H1 (cell line): ENCODE data around the gene SNX24. TPM values are rescaled to one million over a fixed set of nuclear protein-coding genes. Genes with fewer than 3 reads are reported as not detected.

Experiments used
- CTCF ChIA-PET: fragments of 300-600 bp; sonication (Branson Sonifier 250); formaldehyde crosslinking; loops from one replicate; lab custom pipeline; 2021; ENCODE audit not compliant: partially characterized antibody; lab: Charles Lee
- POLR2A ChIA-PET: fragments of 300-600 bp; sonication (Branson Sonifier 250); formaldehyde crosslinking; loops from one replicate; lab custom pipeline; 2021; ENCODE audit warnings: inconsistent platforms; ENCODE audit not compliant: partially characterized antibody; lab: Charles Lee
- DNase-seq, 2 experiments: peaks; one replicate each; pipeline versions ENCODE4 v3.0.0 to v3.0.0-alpha.2; 2010 to 2022; ENCODE audit warnings: low spot score in 2 of 2, low read depth in 1 of 2, mixed read lengths in 1 of 2
- FAIRE-seq: peaks from 2 replicates; lab custom pipeline; 2011; peaks lifted over from hg19 to GRCh38; lab: Jason Lieb, UNC
- H2AFZ ChIP-seq: 2 replicates; pipeline ENCODE4 v1.8.1; 2012; ENCODE audit warnings: low read length, inconsistent platforms
- H2AK5ac ChIP-seq: 2 replicates; pipeline ENCODE4 v1.6.1; 2013; ENCODE audit warnings: low read depth, low read length
- H2BK120ac ChIP-seq: replicated peaks from 2 replicates; pipeline ENCODE3; 2013; ENCODE audit warnings: low read depth, low read length, inconsistent platforms
- H2BK12ac ChIP-seq: 2 replicates; pipeline ENCODE4 v1.6.1; 2013; ENCODE audit warnings: low read depth, low read length
- H2BK15ac ChIP-seq: 2 replicates; pipeline ENCODE4 v1.6.1; 2013; ENCODE audit warnings: low read length
- H2BK20ac ChIP-seq: 2 replicates; pipeline ENCODE4 v1.6.1; 2013; ENCODE audit warnings: low read length
- H2BK5ac ChIP-seq: 2 replicates; pipeline ENCODE4 v1.6.1; 2013; ENCODE audit warnings: low read depth, low read length
- H3K14ac ChIP-seq: 2 replicates; pipeline ENCODE4 v1.6.1; 2013; ENCODE audit warnings: inconsistent platforms; ENCODE audit not compliant: insufficient read length
- H3K18ac ChIP-seq: 2 replicates; pipeline ENCODE4 v1.6.1; 2013; ENCODE audit warnings: low read length; ENCODE audit errors: extremely low read depth
- H3K23ac ChIP-seq: 2 replicates; pipeline ENCODE4 v1.6.1; 2013; ENCODE audit warnings: inconsistent platforms; ENCODE audit not compliant: insufficient read length
- H3K23me2 ChIP-seq: 2 replicates; pipeline ENCODE4 v1.6.1; 2013; ENCODE audit warnings: low read depth, low read length
- H3K27ac ChIP-seq: 2 replicates; pipeline ENCODE4 v1.6.1; 2011; ENCODE audit warnings: low read depth, low read length, inconsistent platforms
- H3K27me3 ChIP-seq, 4 experiments: replicated peaks in 1 of 4; 1 replicate in 1 of 4; 2 replicates in 3 of 4; pipeline versions ENCODE4 v1.6.1 to v1.8.1; 2011 to 2013; ENCODE audit warnings: low read length in 3 of 4, mild to moderate bottlenecking in 3 of 4, inconsistent platforms in 2 of 4, mixed read lengths in 2 of 4, moderate library complexity in 1 of 4; ENCODE audit not compliant: control insufficient read depth in 3 of 4, insufficient read depth in 3 of 4; ENCODE audit errors: extremely low read depth in 1 of 4
- H3K36me3 ChIP-seq, 4 experiments: 2 replicates each; pipeline versions ENCODE4 v1.6.1 to v1.8.1; 2011 to 2013; ENCODE audit warnings: mild to moderate bottlenecking in 4 of 4, low read length in 3 of 4, moderate library complexity in 2 of 4, control low read depth in 1 of 4, inconsistent platforms in 1 of 4; ENCODE audit not compliant: insufficient read depth in 4 of 4, control insufficient read depth in 2 of 4
- H3K4ac ChIP-seq: replicated peaks from 2 replicates; pipeline ENCODE3; 2013; ENCODE audit warnings: low read length, low read depth, mixed read lengths, inconsistent platforms; ENCODE audit not compliant: insufficient read length
- H3K4me1 ChIP-seq, 4 experiments: replicated peaks in 1 of 4; 1 replicate in 1 of 4; 2 replicates in 3 of 4; pipeline versions ENCODE4 v1.6.1 to v1.8.1; 2011 to 2013; ENCODE audit warnings: low read length in 3 of 4, inconsistent platforms in 2 of 4, mixed read lengths in 1 of 4; ENCODE audit not compliant: insufficient read depth in 4 of 4, control insufficient read depth in 3 of 4
- H3K4me2 ChIP-seq, 2 experiments: 2 replicates each; pipeline versions ENCODE4 v1.6.1 to v1.8.1; 2011 to 2013; ENCODE audit warnings: low read depth in 2 of 2, low read length in 2 of 2, control low read depth in 1 of 2, inconsistent platforms in 1 of 2, mild to moderate bottlenecking in 1 of 2; ENCODE audit not compliant: insufficient read depth in 1 of 2
- H3K4me3 ChIP-seq, 4 experiments: fragments of 200-600, 300-600 bp in 1 of 4; sonication (generic), shearing (Covaris generic), sonication (Bioruptor Twin) in 1 of 4; 2 replicates each; pipeline versions ENCODE4 v1.5.1 to v1.8.1; 2011 to 2016; ENCODE audit warnings: low read length in 4 of 4, low read depth in 3 of 4, control low read depth in 2 of 4, inconsistent platforms in 2 of 4, mild to moderate bottlenecking in 2 of 4, mixed read lengths in 1 of 4, moderate library complexity in 1 of 4; ENCODE audit not compliant: insufficient read depth in 2 of 4; ENCODE audit errors: extremely low read depth in 1 of 4
- H3K56ac ChIP-seq: replicated peaks from 2 replicates; pipeline ENCODE3; 2013; ENCODE audit warnings: low read depth, mild to moderate bottlenecking, mixed read lengths, low read length, inconsistent platforms; ENCODE audit not compliant: insufficient read length
- H3K79me1 ChIP-seq: 2 replicates; pipeline ENCODE4 v1.6.1; 2013; ENCODE audit warnings: low read depth, low read length, control low read depth
- H3K79me2 ChIP-seq, 2 experiments: 2 replicates each; pipeline versions ENCODE4 v1.6.1 to v1.8.1; 2012 to 2013; ENCODE audit warnings: low read length in 2 of 2, mild to moderate bottlenecking in 2 of 2, inconsistent platforms in 1 of 2; ENCODE audit not compliant: insufficient read depth in 2 of 2, control insufficient read depth in 1 of 2
- H3K9ac ChIP-seq, 4 experiments: replicated peaks in 1 of 4; 1 replicate in 1 of 4; 2 replicates in 3 of 4; pipeline versions ENCODE4 v1.6.1 to v1.8.1; 2011 to 2013; ENCODE audit warnings: low read depth in 3 of 4, low read length in 3 of 4, control low read depth in 2 of 4, mild to moderate bottlenecking in 2 of 4, moderate library complexity in 2 of 4, inconsistent platforms in 1 of 4; ENCODE audit errors: extremely low read depth in 1 of 4
- H3K9me3 ChIP-seq, 2 experiments: 2 replicates each; pipeline versions ENCODE4 v1.6.1 to v1.8.1; 2012 to 2013; ENCODE audit warnings: mild to moderate bottlenecking in 2 of 2, moderate library complexity in 2 of 2, control low read depth in 1 of 2, inconsistent platforms in 1 of 2, low read depth in 1 of 2, low read length in 1 of 2, mixed read lengths in 1 of 2; ENCODE audit not compliant: insufficient read depth in 2 of 2
- H4K20me1 ChIP-seq, 2 experiments: replicated peaks in 1 of 2; 2 replicates each; pipeline versions ENCODE3 to v1.8.1; 2011 to 2013; ENCODE audit warnings: inconsistent platforms in 2 of 2, low read length in 2 of 2, mild to moderate bottlenecking in 1 of 2; ENCODE audit not compliant: insufficient read depth in 2 of 2, control insufficient read depth in 1 of 2
- H4K5ac ChIP-seq: 2 replicates; pipeline ENCODE4 v1.6.1; 2013; ENCODE audit warnings: low read length, low read depth, mixed read lengths, inconsistent platforms; ENCODE audit not compliant: insufficient read length
- H4K8ac ChIP-seq: 2 replicates; pipeline ENCODE4 v1.8.0; 2013; ENCODE audit warnings: mild to moderate bottlenecking, moderate library complexity, low read length, inconsistent platforms; ENCODE audit not compliant: insufficient read depth; ENCODE audit errors: extremely low read depth
- H4K91ac ChIP-seq: replicated peaks from 2 replicates; pipeline ENCODE3; 2013; ENCODE audit warnings: low read length, mixed read lengths, inconsistent platforms; ENCODE audit not compliant: insufficient read length
- CBX5 ChIP-seq: fragments of 300-800, 300-1000 bp; sonication (generic); IDR thresholded peaks from 2 replicates; pipeline ENCODE4 v1.7.1; 2016; ENCODE audit warnings: antibody characterized with exemption, low read length, low read depth
- GABPA ChIP-seq: IDR thresholded peaks from 2 replicates; pipeline ENCODE4 v1.6.1; 2011; ENCODE audit warnings: mild to moderate bottlenecking, low read length, moderate library complexity, borderline replicate concordance; ENCODE audit not compliant: insufficient read depth
- POLR2AphosphoS5 ChIP-seq: IDR thresholded peaks from 2 replicates; pipeline ENCODE4 v1.6.1; 2011; ENCODE audit warnings: low read depth, low read length
- SP1 ChIP-seq: IDR thresholded peaks from 2 replicates; pipeline ENCODE4 v1.6.1; 2011; ENCODE audit warnings: low read depth, low read length
- SUZ12 ChIP-seq: fragments of 200-600 bp; sonication (generic); IDR thresholded peaks from 2 replicates; pipeline ENCODE4 v1.6.1; 2012; ENCODE audit warnings: mild to moderate bottlenecking, inconsistent platforms, low read length, moderate library complexity, mixed read lengths
- TEAD4 ChIP-seq: IDR thresholded peaks from 2 replicates; pipeline ENCODE4 v1.6.1; 2012; ENCODE audit warnings: low read depth, low read length, inconsistent platforms, mixed read lengths
- WGBS, 2 experiments: shearing (Covaris generic) in 1 of 2; methylation state at CpG; one replicate each; pipeline versions ENCODE4 v1.1.6 to v1.1.7; 2013 to 2015; ENCODE audit warnings: low lambda C conversion rate in 2 of 2, mixed read lengths in 2 of 2, inconsistent platforms in 1 of 2, low coverage in 1 of 2, missing lambda C conversion rate in 1 of 2; ENCODE audit not compliant: insufficient replicate concordance in 2 of 2, insufficient coverage in 1 of 2, insufficient read length in 1 of 2; ENCODE audit errors: extremely low coverage in 1 of 2, missing lambda C conversion rate in 1 of 2; 5-methylcytosine and 5-hydroxymethylcytosine counted together
- polyA plus RNA-seq, 7 experiments: library from polyadenylated mRNA; depleted of rRNA in 3 of 7; stranded (reverse) in 5 of 7; unstranded in 2 of 7; fragments of >200 nt in 5 of 7; fragments of 200-250 nt in 2 of 7; gene quantifications; 1 replicate in 5 of 7; 2 replicates in 1 of 7; 4 replicates in 1 of 7; pipeline versions ENCODE4 v1.2.1 to v1.2.3, GENCODE V29; 2011 to 2013; ENCODE audit warnings: missing spikeins in 2 of 7, mixed read lengths in 2 of 7
- total RNA-seq: library from RNA; stranded (reverse); fragmentation: NEBNext Ultra II Directional; extraction: Animal tissue kit (Norgen Biotek cat#: 25700); gene quantifications from 2 replicates; pipeline ENCODE4 v1.2.1, GENCODE V29; 2021
- TF ChIP-seq, protein P1 (sequence below): IDR thresholded peaks from 2 replicates; pipeline ENCODE4 v1.6.1; 2012; ENCODE audit warnings: inconsistent platforms
- TF ChIP-seq, protein P2 (sequence below): IDR thresholded peaks from 2 replicates; pipeline ENCODE4 v1.6.1; 2012; ENCODE audit warnings: inconsistent platforms

The SNX24 gene
- total and polyA plus RNA-seq, 2 of the 8 experiments (the other 6 are each of a cell fraction or from before 2014, with no cell fraction given), result 7.3 to 14.3 TPM

- CTCF ChIA-PET, result interaction anchor here (0.6 to 1.3 kb wide), 2 partner anchors 36 to 231 kb away, joined by 3 read pairs; no protein-coding TSS in a partner anchor
- no peak overlapping the region for H3K27ac ChIP-seq
Measured at GRCh38 chr5:122919969-122920368, 74.6 kb downstream of the SNX24 start.

More at GRCh38 chr5:122919969-122920368, 74.6 kb downstream of the SNX24 start:
- Histone ChIP-seq H2BK20ac (no peak overlapping the region), H3K18ac (no peak overlapping the region), H3K4ac (no peak overlapping the region), H3K4me3 (no peak overlapping the region), H3K4me2 (0 out of 4 replicates have a peak overlapping the region, but pooled peaks of 1 of the 2 experiments have one; percentile 5), H2BK120ac (no peak overlapping the region), H3K36me3 (no peaks in the 10 kb centered on the region), H2BK5ac (no peak overlapping the region), H4K8ac (no peak overlapping the region), H4K91ac (no peak overlapping the region), H3K79me2 (no peaks in the 10 kb centered on the region; a peak in 1 of 4 replicates), H4K5ac (no peak overlapping the region), H3K9me3 (no peaks in the 10 kb centered on the region), H3K79me1 (no peaks in the 10 kb centered on the region), H2BK12ac (no peak overlapping the region), H3K4me1 (peaks cover 0 to 22% (median 7%) of the 10 kb centered on the region in 4 experiments; a peak in 6 of 7 replicates), H3K14ac (no peak overlapping the region), H4K20me1 (no peaks in the 10 kb centered on the region), H2AFZ (no peak overlapping the region), H3K23me2 (no peaks in the 10 kb centered on the region), H3K27me3 (no peaks in the 10 kb centered on the region), H3K9ac (no peak overlapping the region), H2BK15ac (no peak overlapping the region), H2AK5ac (no peak overlapping the region), H3K56ac (no peak overlapping the region), H3K23ac (no peak overlapping the region)
- POLR2A ChIA-PET, result interaction anchor here (1.3 kb wide), 1 partner anchor 75 kb away, joined by 3 read pairs; the partner anchor contains the start of gene SNX24
- 65% methylated on average over 1 of the region's 1 CpG; no CpG with 5 or more reads in 1 of the 2 experiments for WGBS, 2 experiments
- no peak for DNase-seq
- TF ChIP-seq, protein P1, sequence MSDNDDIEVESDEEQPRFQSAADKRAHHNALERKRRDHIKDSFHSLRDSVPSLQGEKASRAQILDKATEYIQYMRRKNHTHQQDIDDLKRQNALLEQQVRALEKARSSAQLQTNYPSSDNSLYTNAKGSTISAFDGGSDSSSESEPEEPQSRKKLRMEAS, result peak; percentile 53
- TF ChIP-seq SUZ12, result no peak
- TF ChIP-seq, protein P2, sequence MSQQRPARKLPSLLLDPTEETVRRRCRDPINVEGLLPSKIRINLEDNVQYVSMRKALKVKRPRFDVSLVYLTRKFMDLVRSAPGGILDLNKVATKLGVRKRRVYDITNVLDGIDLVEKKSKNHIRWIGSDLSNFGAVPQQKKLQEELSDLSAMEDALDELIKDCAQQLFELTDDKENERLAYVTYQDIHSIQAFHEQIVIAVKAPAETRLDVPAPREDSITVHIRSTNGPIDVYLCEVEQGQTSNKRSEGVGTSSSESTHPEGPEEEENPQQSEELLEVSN, result peak; percentile 60; the same call in 1 of the 2 replicates
- TF ChIP-seq CBX5, result no peak
- TF ChIP-seq SP1, result no peak
- TF ChIP-seq TEAD4, result no peak
- TF ChIP-seq GABPA, result no peak
- TF ChIP-seq POLR2AphosphoS5, result no peak
- no peak for FAIRE-seq
